Stimulated activated CD8-positive, alpha-beta memory T cell treated with anti-CD3 and anti-CD28 coated beads, Interleukin-12 subunit alpha, Interleukin-12 subunit beta, amount 100 ng/mL, for 1 hour (primary cell): Measurements from ENCODE around the gene HORMAD1.
"Not testable (repeated sequence)": the region's sequence is repeated elsewhere in the genome, so short reads cannot be mapped to it uniquely, and the experiment has no call there.

Experiments used
- DNase-seq: peaks from one replicate; pipeline ENCODE4 v3.0.0-alpha.2; 2020; ENCODE audit warnings: low read depth

HORMAD1 gene

GRCh38 chr1:150720703-150721102 lies at the start of gene HORMAD1:
Gene HORMAD1 (minus strand): TSS chr1:150720895. CDS start chr1:150719505, 1,390 bp downstream.
- no peak for DNase-seq

DNA sequence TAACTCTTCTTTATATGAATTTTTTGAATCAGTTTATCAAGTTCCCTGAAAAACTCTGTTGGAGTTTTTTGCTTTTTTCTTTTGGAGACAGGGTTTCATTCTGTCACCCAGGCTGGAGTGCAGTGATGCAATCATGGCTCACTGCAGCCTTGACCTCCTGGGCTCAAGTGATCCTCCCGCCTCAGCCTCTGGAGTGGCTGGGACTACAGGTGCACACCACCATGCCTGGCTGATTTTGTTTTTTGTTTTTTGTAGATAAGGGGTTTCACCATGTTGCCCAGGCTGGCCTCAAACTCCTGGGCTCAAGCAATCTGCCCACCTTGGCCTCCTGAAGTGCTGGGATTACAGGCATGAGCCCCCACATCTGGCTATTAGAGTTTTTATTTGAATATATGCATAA lies 47.0 kb upstream of the HORMAD1 start:
- not testable (repeated sequence) for DNase-seq

- not testable (repeated sequence) for DNase-seq
These were observed 45.2 kb upstream of the HORMAD1 start for GRCh38 chr1:150765977-150766301.

DNA sequence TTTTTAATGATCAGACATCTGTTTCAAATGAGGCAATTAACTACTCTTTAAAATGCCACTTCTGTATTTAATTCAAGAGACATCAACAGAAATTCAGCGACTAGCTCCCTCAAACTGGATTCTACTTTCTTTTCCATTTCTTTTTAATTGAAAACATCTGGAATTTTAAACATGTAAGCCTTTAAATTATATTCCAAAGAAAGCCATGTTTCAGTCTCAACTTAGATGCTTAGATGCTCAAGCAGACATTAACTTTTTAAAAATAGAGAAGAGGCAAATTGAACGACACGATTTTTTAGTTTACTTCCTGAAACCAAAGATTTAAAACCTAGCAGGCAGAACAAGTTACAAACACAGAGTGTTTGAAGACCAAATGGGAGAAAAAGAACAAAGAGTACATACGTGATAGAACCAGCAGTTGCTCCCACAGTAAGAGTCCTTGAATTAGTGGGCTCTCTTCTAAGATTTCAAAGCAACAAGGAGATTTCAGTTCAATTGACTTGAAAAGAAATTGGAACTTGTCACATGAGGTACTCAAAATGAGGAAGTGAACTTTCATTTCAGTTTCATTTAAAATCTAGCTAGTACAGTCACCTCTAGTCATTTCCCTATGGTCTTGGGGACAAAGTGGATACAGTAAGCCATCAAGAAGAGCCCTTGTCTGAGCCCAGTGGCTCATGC lies 44.7 kb upstream of the HORMAD1 start, which contains the start of gene CTSS:
Gene CTSS (minus strand): TSS at position 483 of the 681 bp plus-strand sequence. CDS start 1,015 bp downstream, outside the sequence.
- no peak for DNase-seq

DNA sequence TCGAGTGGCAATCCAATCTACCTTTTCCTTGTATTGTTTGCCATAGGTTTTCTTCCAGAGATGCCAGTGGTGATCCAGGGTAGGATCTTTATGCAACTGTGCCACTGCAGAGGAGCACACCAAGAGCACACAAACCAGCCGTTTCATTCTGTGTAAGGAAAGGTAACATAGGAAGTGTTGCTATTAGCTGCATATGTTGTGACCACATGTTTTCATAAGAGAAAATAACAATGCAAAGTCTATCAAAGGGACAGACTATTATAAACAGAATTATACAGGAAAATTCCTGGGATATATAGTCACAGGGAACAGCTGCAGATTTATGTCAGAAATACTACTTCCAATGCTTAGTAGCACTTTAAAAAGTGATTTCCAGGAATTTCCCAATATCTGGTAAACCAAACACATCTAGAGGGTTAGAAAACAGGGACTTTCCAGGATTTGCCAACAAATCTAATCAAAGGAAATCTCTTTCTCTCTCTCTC lies 44.0 kb upstream of the HORMAD1 start:
- DNase-seq: no peak

DNA sequence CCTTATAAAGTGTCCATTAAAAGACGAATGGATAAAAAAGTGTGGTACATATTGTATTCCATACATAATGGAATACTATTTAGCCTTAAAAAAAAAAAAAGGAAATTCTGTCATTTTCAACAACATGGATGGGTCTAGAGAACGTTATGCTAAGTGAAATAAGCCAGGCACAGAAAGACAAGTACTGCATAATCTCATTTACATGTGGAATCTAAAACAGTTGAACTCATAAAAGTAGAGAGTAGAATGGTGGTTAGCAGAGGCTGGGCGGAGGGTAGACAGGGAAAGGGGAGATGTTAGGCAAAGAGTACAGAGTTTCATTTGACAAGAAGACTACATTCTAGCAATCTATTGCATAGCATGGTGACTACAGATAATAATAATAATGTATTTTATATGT lies 42.3 kb upstream of the HORMAD1 start:
- no peak for DNase-seq

DNA sequence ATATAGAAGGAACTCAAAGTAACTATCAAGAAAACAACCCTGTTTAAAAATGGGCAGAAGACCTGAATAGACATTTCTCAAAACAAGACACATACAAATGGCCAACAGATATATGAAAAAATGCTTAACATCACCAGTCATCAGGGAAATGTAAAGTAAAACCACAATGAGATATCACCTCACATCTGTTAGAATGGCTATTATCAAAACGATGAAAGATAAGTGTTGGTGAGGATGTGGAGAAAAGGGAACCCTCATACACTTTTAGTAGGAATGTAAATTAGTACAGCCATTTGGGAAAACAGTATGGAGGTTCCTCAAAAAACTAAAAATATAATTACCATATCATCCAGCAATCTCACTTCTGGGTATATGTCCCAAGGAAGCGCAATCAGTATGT lies 41.9 kb upstream of the HORMAD1 start:
- DNase-seq: no peak

GRCh38 chr1:150761801-150762200 lies 41.1 kb upstream of the HORMAD1 start:
- no peak for DNase-seq

GRCh38 chr1:150760013-150760412 lies 39.3 kb upstream of the HORMAD1 start:
- DNase-seq: no peak

- no peak for DNase-seq
These were observed 32.7 kb upstream of the HORMAD1 start for GRCh38 chr1:150753416-150753815.

DNA sequence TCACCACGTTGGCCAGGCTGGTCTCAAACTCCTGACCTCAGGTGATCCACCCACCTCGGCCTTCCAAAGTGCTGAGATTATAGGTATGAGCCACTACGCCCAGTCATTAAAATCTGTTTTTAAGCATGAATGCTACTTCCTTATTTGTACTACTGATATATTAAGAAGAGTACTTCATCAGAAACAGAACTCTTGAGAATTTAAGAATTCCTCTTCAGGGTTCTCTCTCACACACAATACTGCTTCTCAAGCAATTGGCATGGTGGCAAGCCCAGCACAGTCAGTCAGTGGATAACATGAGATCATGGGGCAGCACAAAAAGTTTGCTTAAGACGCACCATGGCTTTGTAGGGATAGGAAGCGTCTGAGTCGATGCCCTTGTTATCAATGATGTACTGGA lies 30.7 kb upstream of the HORMAD1 start:
- no peak for DNase-seq

DNA sequence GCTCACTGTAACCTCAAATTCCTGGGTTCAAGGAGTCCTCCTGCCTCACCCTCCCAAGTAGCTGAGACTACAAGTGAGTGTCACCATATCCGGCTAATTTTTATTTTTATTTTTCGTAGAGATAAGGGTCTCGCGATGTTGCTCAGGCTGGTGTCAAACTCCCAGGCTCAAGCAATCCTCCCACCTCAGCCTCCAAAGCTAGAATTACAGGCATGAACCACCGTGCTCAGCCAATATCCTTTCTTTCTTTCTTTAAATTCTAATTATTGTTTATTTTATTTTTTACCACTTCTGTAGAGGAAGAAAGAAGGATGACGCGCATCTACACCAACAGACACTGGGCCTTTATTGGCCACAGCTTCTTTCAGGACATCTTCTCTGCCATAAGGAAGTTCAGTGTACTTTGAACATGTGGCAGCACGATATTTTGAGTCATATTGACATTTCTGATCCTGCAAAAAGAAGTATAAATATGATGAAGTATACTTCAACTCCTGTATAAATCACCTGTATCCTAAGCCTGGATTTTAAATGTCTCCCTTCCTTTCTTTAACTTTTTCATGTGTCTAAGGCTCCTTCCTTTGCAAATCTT lies 29.1 kb upstream of the HORMAD1 start:
- no peak for DNase-seq

DNA sequence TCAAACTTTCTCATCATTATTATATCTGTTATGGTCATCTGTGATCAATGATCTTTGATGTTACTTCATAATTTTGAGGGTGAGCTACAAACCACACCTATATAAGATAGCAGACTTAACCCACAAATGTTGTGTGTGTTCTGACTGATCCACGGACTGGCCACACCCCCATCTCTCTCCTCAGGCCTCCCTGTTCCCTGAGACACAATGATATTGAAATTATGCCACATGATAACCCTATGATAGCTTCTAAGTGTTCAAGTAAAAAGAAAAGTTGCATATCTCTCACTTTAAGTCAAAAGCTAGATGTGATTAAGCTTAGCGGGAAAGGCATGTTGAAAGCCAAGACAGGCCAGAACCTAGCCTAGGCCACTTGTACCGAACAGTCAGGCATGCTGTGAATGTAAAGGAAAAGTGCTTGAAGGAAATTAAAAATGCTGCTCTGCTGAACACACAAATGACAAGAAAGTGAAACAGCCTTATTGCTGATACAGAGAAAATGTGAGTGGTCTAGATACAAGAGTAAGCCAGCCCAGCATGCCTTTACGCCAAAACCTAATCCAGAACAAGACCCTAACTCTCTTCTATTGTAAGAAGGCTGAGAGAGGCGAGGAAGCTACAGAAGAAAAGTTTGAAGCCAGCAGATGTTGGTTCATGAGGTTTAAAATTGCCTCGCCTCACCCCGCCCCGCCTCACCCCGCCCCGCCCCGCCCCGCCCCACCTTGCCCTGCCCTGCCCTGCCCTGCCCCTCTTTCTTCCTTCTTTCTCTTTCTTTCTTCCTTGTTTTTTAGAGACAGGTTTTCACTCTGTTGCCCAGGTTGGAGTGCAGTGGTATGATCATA lies 28.4 kb upstream of the HORMAD1 start:
- no peak for DNase-seq

DNA sequence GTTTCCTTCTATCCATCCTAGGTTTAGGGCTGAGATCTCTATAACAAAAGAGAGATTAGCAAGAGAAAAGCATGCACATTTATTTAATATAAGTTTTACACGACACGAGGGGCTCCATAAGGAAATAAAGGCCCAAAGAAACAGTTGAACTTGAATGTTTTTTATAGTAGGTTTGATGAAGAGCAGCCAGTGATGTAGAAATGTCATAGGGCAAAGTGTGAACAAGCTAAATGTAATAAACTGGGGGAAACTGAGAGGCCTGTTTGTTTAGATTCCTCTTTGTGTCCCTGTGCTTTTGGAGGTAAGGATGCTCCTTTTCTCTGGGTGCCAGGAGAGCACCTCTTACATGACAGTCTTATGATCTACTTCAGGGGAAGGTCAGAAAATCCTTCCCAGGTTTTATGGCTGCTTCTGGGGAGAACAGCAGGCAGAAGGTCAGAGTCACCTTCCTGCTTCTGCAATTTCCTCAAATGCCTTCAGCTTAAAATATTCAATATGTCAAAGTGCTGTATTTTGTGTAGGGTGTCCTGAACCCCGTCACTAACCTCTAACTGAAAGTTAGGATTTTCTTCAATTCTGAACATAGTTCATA lies 9.5 kb upstream of the HORMAD1 start:
- DNase-seq: no peak

DNA sequence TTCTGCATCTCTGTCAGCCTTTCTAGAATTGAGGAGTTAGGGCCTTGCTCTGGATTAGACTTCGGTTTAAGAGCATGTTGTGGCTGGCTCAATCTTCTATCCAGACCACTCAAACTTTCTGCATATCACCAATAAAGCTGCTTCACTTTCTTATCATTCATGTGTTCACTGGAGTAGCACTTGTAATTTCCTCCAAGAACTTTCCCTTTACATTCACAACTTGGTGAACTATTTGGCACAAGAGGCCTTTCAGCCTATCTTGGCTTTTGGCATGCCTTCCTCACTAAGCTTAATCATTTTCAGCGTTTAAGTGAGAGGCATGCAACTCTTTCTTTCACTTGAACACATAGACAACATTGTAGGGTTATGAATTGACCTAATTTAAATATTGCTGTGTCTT lies 3.6 kb upstream of the HORMAD1 start:
- DNase-seq: no peak

GRCh38 chr1:150720098-150720497 lies 597 bp downstream of the HORMAD1 start:
- DNase-seq: no peak

GRCh38 chr1:150718225-150718891 lies 2.3 kb downstream of the HORMAD1 start:
- DNase-seq: no peak

DNA sequence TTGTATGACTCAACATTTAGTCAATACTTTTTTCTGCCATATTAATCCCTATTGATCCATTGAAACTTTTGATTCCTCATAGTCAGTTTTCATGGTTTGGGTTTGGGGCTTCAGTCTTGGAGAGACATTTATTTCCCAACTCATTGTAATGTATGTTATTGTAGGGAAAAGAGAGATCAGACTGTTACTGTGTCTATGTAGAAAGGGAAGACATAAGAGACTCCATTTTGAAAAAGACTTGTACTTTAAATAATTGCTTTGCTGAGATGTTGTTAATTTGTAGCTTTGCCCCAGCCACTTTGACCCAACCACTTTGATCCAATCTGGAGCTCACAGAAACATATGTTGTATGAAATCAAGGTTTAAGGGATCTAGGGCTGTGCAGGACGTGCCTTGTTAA lies 11.7 kb downstream of the HORMAD1 start:
- DNase-seq: not testable (repeated sequence)

DNA sequence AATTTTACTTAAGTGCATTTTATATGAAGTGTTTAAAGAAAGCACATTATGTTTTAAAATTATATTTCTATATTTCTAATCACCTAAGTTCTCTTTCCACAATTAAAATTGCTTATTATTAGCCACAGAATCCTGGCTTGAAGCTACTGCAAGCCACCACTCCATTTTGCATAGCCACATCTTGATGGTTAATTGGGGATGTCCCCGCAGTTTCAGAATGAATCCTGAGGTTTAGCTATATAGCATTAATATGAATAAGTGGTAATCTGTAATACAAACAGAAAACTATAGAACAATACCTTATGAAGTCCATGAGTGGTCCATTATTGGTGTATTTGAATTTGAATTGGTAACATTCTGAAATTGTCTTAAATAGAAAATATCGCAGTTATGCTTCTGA lies 12.1 kb downstream of the HORMAD1 start:
- no peak for DNase-seq

GRCh38 chr1:150706091-150706490 lies 14.6 kb downstream of the HORMAD1 start:
- no peak for DNase-seq

DNA sequence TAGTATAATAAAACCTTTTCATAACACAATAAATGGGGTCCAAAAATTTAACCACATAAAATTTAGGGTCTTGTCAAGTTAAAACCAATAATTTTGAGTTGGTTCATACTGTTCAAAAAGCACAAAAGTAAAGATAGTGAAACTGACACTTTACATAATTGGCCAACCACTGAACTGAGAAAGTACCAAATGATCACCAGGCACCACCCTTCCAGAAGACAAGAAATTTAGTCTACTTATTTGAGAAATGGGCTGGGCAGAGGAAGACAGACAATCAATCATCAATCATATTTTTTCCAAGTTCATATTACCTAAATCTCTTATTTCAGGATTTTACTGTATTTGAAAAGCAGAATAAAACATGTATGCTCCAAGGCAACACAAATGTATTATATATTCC lies 17.3 kb downstream of the HORMAD1 start:
- no peak for DNase-seq
